Epidermal melanocyte (primary cell): ENCODE results near the gene MGARP.
"Not testable (repeated sequence)": the region's sequence is repeated elsewhere in the genome, so short reads cannot be mapped to it uniquely, and the experiment has no call there.

Experiments used
- DNase-seq: peaks from one replicate; pipeline ENCODE4 v3.0.0; 2011; ENCODE audit warnings: low spot score; ENCODE audit not compliant: insufficient read length

The MGARP gene

GRCh38 chr4:139279760-139280620 is at the start of gene MGARP:
Gene MGARP, minus strand, starts transcription at chr4:139280225. Its CDS starts 67 bp downstream, at chr4:139280158.
- DNase-seq, result no peak

- DNase-seq, result no peak
These were observed 49.7 kb upstream of the MGARP start for GRCh38 chr4:139329665-139330200.

- DNase-seq, result no peak
These were observed 44.6 kb upstream of the MGARP start for GRCh38 chr4:139324620-139325019.

- not testable (repeated sequence) for DNase-seq
These were observed 42.5 kb upstream of the MGARP start for GRCh38 chr4:139322541-139322940.

- not testable (repeated sequence) for DNase-seq
These were observed 42.0 kb upstream of the MGARP start for GRCh38 chr4:139322070-139322469.

- no peak for DNase-seq
These were observed 39.5 kb upstream of the MGARP start for GRCh38 chr4:139319571-139319970.

GRCh38 chr4:139317635-139318034 is 37.6 kb upstream of the MGARP start:
- DNase-seq, result no peak

GRCh38 chr4:139316733-139317132 is 36.7 kb upstream of the MGARP start:
- no peak for DNase-seq

- DNase-seq, result no peak
These were observed 35.2 kb upstream of the MGARP start for GRCh38 chr4:139315221-139315675.

GRCh38 chr4:139314047-139314800 is 34.2 kb upstream of the MGARP start:
- no peak for DNase-seq

GRCh38 chr4:139313414-139313813 is 33.4 kb upstream of the MGARP start:
- DNase-seq, result not testable (repeated sequence)

GRCh38 chr4:139312552-139313332 is 32.7 kb upstream of the MGARP start:
- DNase-seq, result no peak

GRCh38 chr4:139311909-139312308 is 31.9 kb upstream of the MGARP start:
- DNase-seq, result no peak

GRCh38 chr4:139304920-139305319 is 24.9 kb upstream of the MGARP start:
- DNase-seq, result no peak

- no peak for DNase-seq
These were observed 22.0 kb upstream of the MGARP start, which contains the start of gene NDUFC1 for GRCh38 chr4:139301821-139302611. Gene NDUFC1, minus strand, starts transcription at chr4:139302477. Its CDS starts 6,679 bp downstream, at chr4:139295798.

GRCh38 chr4:139301113-139301820 is 21.2 kb upstream of the MGARP start, which contains the start of gene NAA15:
Gene NAA15, plus strand, starts transcription at chr4:139301505. Its CDS starts 273 bp downstream, at chr4:139301778.
- peak; percentile 88 for DNase-seq

GRCh38 chr4:139300431-139301112 is 20.5 kb upstream of the MGARP start:
- DNase-seq, result no peak

- DNase-seq, result no peak
These were observed 19.5 kb upstream of the MGARP start for GRCh38 chr4:139299536-139299935.

- DNase-seq, result no peak
These were observed 17.0 kb upstream of the MGARP start for GRCh38 chr4:139297001-139297410.
